IMR-90 (cell line): ENCODE results near the gene PLAC9. TPM values are rescaled to one million over a fixed set of nuclear protein-coding genes. Genes with fewer than 3 reads are reported as not detected.

Experiments
- ATAC-seq: fragments of 200-7000 bp; cut with Tn5 transposase; 2 replicates; pipeline ENCODE4 v1.9.1; 2020; ENCODE audit warnings: low read depth, mild to moderate bottlenecking, moderate library complexity
- BruUV-seq: library from RNA; stranded (reverse); fragments of 400-500 nt; replicated peaks from 2 replicates; lab custom pipeline; 2021; lab: Mats Ljungman, UMichigan
- CTCF ChIA-PET: fragments of 300-600 bp; formaldehyde crosslinking; extraction: SDS; loops from one replicate; lab custom pipeline; 2021; ENCODE audit warnings: antibody characterized with exemption; lab: Yijun Ruan, JAX
- POLR2A ChIA-PET: fragments of 300-600 bp; sonication (Branson Sonifier 250); formaldehyde crosslinking; loops from one replicate; lab custom pipeline; 2022; ENCODE audit warnings: antibody characterized with exemption; ENCODE audit not compliant: unreplicated experiment; lab: Charles Lee
- DNase-seq: peaks from one replicate; pipeline ENCODE4 v3.0.0; 2013
- H2AFZ ChIP-seq: replicated peaks from 2 replicates; pipeline ENCODE3; 2013; ENCODE audit warnings: low read length, mild to moderate bottlenecking; ENCODE audit not compliant: poor library complexity
- H2AK5ac ChIP-seq: 2 replicates; pipeline ENCODE4 v1.6.1; 2013; ENCODE audit warnings: low read depth, low read length, inconsistent platforms
- H2AK9ac ChIP-seq: replicated peaks from 2 replicates; pipeline ENCODE3; 2013; ENCODE audit warnings: mild to moderate bottlenecking, low read depth, low read length, moderate library complexity; ENCODE audit not compliant: poor library complexity
- H2BK120ac ChIP-seq: 2 replicates; pipeline ENCODE4 v1.6.1; 2013; ENCODE audit warnings: low read depth, low read length, inconsistent platforms
- H2BK15ac ChIP-seq: 3 replicates; pipeline ENCODE4 v1.6.1; 2013; ENCODE audit warnings: low read depth, low read length, inconsistent platforms
- H2BK20ac ChIP-seq: 2 replicates; pipeline ENCODE4 v1.6.1; 2013; ENCODE audit warnings: low read depth, mild to moderate bottlenecking, inconsistent platforms, low read length, moderate library complexity
- H2BK5ac ChIP-seq: 2 replicates; pipeline ENCODE4 v1.6.1; 2013; ENCODE audit warnings: mild to moderate bottlenecking, low read depth, low read length, inconsistent platforms; ENCODE audit not compliant: poor library complexity, severe bottlenecking
- H3K14ac ChIP-seq: replicated peaks from 2 replicates; pipeline ENCODE4 v1.6.1; 2013; ENCODE audit warnings: low read depth, low read length, inconsistent platforms
- H3K18ac ChIP-seq: 2 replicates; pipeline ENCODE4 v1.6.1; 2013; ENCODE audit warnings: low read depth, low read length, control low read depth
- H3K23ac ChIP-seq: 2 replicates; pipeline ENCODE4 v1.6.1; 2013; ENCODE audit warnings: low read depth, low read length, inconsistent platforms
- H3K27ac ChIP-seq: 2 replicates; pipeline ENCODE4 v1.5.1; 2013; ENCODE audit warnings: mild to moderate bottlenecking, control low read depth, low read length; ENCODE audit not compliant: insufficient read depth
- H3K27me3 ChIP-seq: 2 replicates; pipeline ENCODE4 v1.6.1; 2013; ENCODE audit warnings: low read length; ENCODE audit not compliant: control insufficient read depth, insufficient read depth
- H3K36me3 ChIP-seq: 2 replicates; pipeline ENCODE4 v1.6.1; 2013; ENCODE audit warnings: low read length, mixed read lengths; ENCODE audit not compliant: control insufficient read depth, insufficient read depth
- H3K4ac ChIP-seq: 2 replicates; pipeline ENCODE4 v1.6.1; 2013; ENCODE audit warnings: low read depth, low read length, inconsistent platforms
- H3K4me1 ChIP-seq: 2 replicates; pipeline ENCODE4 v1.6.1; 2013; ENCODE audit warnings: low read length, mixed read lengths; ENCODE audit not compliant: control insufficient read depth, insufficient read depth
- H3K4me2 ChIP-seq: 2 replicates; pipeline ENCODE4 v1.6.1; 2013; ENCODE audit warnings: low read depth, mild to moderate bottlenecking, control low read depth, low read length, moderate library complexity
- H3K4me3 ChIP-seq: 2 replicates; pipeline ENCODE4 v1.5.1; 2013; ENCODE audit warnings: low read depth, mild to moderate bottlenecking, control low read depth, low read length, moderate library complexity; ENCODE audit not compliant: insufficient read depth
- H3K56ac ChIP-seq: 2 replicates; pipeline ENCODE4 v1.6.1; 2013; ENCODE audit warnings: low read length, inconsistent platforms; ENCODE audit not compliant: insufficient read depth; ENCODE audit errors: extremely low read depth
- H3K79me1 ChIP-seq, 2 experiments: 2 replicates each; pipeline ENCODE4 v1.6.1; 2013; ENCODE audit warnings: low read length in 2 of 2, inconsistent platforms in 1 of 2, low read depth in 1 of 2
- H3K9ac ChIP-seq: 2 replicates; pipeline ENCODE4 v1.6.1; 2013; ENCODE audit warnings: low read depth, low read length, control low read depth
- H3K9me1 ChIP-seq: 2 replicates; pipeline ENCODE4 v1.6.1; 2013; ENCODE audit warnings: low read length, inconsistent platforms; ENCODE audit not compliant: insufficient read depth
- H3K9me3 ChIP-seq: 2 replicates; pipeline ENCODE4 v1.6.1; 2013; ENCODE audit warnings: low read length; ENCODE audit not compliant: control insufficient read depth, insufficient read depth
- H4K20me1 ChIP-seq: 2 replicates; pipeline ENCODE4 v1.6.1; 2013; ENCODE audit warnings: low read length, inconsistent platforms; ENCODE audit not compliant: insufficient read depth
- H4K5ac ChIP-seq: 2 replicates; pipeline ENCODE4 v1.6.1; 2013; ENCODE audit warnings: mild to moderate bottlenecking, low read depth, low read length, control low read depth
- H4K8ac ChIP-seq, 2 experiments: 2 replicates each; pipeline ENCODE4 v1.6.1; 2013; ENCODE audit warnings: low read depth in 2 of 2, low read length in 2 of 2, control low read depth in 1 of 2, inconsistent platforms in 1 of 2
- H4K91ac ChIP-seq: 2 replicates; pipeline ENCODE4 v1.6.1; 2013; ENCODE audit warnings: low read depth, low read length, inconsistent platforms; ENCODE audit not compliant: insufficient read depth
- BHLHE40 ChIP-seq: fragments of 150-350 bp; IDR thresholded peaks from 2 replicates; pipeline ENCODE4 v1.6.1; 2016; ENCODE audit warnings: mild to moderate bottlenecking, low read depth, low read length
- FOS ChIP-seq: fragments of 150-350 bp; IDR thresholded peaks from 2 replicates; pipeline ENCODE4 v1.6.1; 2016; ENCODE audit warnings: low read depth, low read length
- RAD21 ChIP-seq: IDR thresholded peaks from 2 replicates; pipeline ENCODE4 v1.6.1; 2012; ENCODE audit warnings: low read length, improper control_type of control experiment
- RCOR1 ChIP-seq: IDR thresholded peaks from 2 replicates; pipeline ENCODE4 v1.6.1; 2012; ENCODE audit warnings: mild to moderate bottlenecking, low read length, improper control_type of control experiment; ENCODE audit not compliant: insufficient replicate concordance
- WGBS, 2 experiments: methylation state at CpG; one replicate each; pipeline versions ENCODE4 v1.1.5 to v1.1.7; 2013; ENCODE audit warnings: missing lambda C conversion rate in 2 of 2; ENCODE audit not compliant: insufficient read length in 1 of 2; ENCODE audit errors: extremely low coverage in 2 of 2; 5-methylcytosine and 5-hydroxymethylcytosine counted together
- dilution Hi-C: fragments of 300-500 bp; cut with HindIII; formaldehyde crosslinking; loops from one replicate; pipeline ENCODE4 v1.14.3; 2018; ENCODE audit warnings: low sequenced_read_pairs; ENCODE audit not compliant: unreplicated experiment
- in situ Hi-C: fragments of 300-500 bp; cut with MboI; formaldehyde crosslinking; loops from 3 replicates; pipeline ENCODE4 v1.14.3; 2019; ENCODE audit warnings: low sequenced_read_pairs, inconsistent platforms, mixed read lengths
- intact Hi-C: fragments of 100-400 bp; cut with micrococcal nuclease; formaldehyde crosslinking; loops from 2 replicates; pipeline ENCODE4 v1.10.0; 2022
- polyA plus RNA-seq, 3 experiments: library from polyadenylated mRNA; depleted of rRNA; stranded (reverse); fragments of >200 nt; gene quantifications; 2 replicates each; pipeline ENCODE4 v1.2.3, GENCODE V29; 2012; ENCODE audit warnings: low replicate concordance in 1 of 3
- total RNA-seq: library from RNA; depleted of rRNA; stranded (reverse); fragments of >200 nt; gene quantifications from 2 replicates; pipeline ENCODE4 v1.2.3, GENCODE V29; 2012

PLAC9 gene
- total and polyA plus RNA-seq, 2 of the 4 experiments (the other 2 are of a cell fraction) = 1.6 to 12.2 TPM

- peak overlapping the region; percentile 73 for H3K4ac ChIP-seq
- dilution Hi-C loops = no loop called here
- peak overlapping the region; percentile 65 for H4K91ac ChIP-seq
- H2AFZ ChIP-seq = peak overlapping the region; percentile 23
- H2BK5ac ChIP-seq = peak overlapping the region; percentile 62
- POLR2A ChIA-PET = no interaction called here
- peaks cover 20 to 92% of the 10 kb centered on the region in 2 experiments for H3K79me1 ChIP-seq
- WGBS, 2 experiments = 85% methylated on average over 4 of the region's 8 CpGs; no CpG with 5 or more reads in 1 of the 2 experiments
- H3K23ac ChIP-seq = peak overlapping the region; percentile 32; the same call in 1 of the 2 replicates
- peak overlapping the region; percentile 46 for H3K27ac ChIP-seq
- H2BK15ac ChIP-seq = peak overlapping the region; percentile 78; the same call in 1 of the 3 replicates
- H3K56ac ChIP-seq = no peak overlapping the region; the same call in 1 of the 2 replicates
- peak overlapping the region; percentile 1 for H2AK9ac ChIP-seq
- H2BK120ac ChIP-seq = peak overlapping the region; percentile 83
- H3K36me3 ChIP-seq = peaks cover 58% of the 10 kb centered on the region
- H3K14ac ChIP-seq = peak overlapping the region; percentile 67
- peaks cover 42% of the 10 kb centered on the region for H3K4me1 ChIP-seq
- H3K9me1 ChIP-seq = peaks cover 45% of the 10 kb centered on the region
- no peaks in the 10 kb centered on the region for H3K9me3 ChIP-seq
- peak overlapping the region; percentile 96 for H2AK5ac ChIP-seq
- peak overlapping the region in 1 of 2 experiments; percentile 68; a peak in 2 of 4 replicates for H4K8ac ChIP-seq
- peaks cover 5% of the 10 kb centered on the region for H4K20me1 ChIP-seq
- CTCF ChIA-PET = no interaction called here
- intact Hi-C loops = no loop called here
- no peak overlapping the region for H4K5ac ChIP-seq
- no peak overlapping the region for H3K18ac ChIP-seq
- H3K27me3 ChIP-seq = no peaks in the 10 kb centered on the region
- no TSS peak for BruUV-seq
- in situ Hi-C loops = loop anchor here (25.0 kb wide), 1 partner anchor 298 kb away; the partner anchor contains the start of gene TSPAN14
- peak overlapping the region; percentile 70 for H2BK20ac ChIP-seq
- H3K9ac ChIP-seq = no peak overlapping the region
- H3K4me2 ChIP-seq = peak overlapping the region; percentile 14; the same call in 1 of the 2 replicates
- H3K4me3 ChIP-seq = no peak overlapping the region
- peak; percentile 71 for ATAC-seq
- TF ChIP-seq RAD21 = no peak; the same call in 1 of the 2 replicates
- TF ChIP-seq FOS = peak; percentile 65
- TF ChIP-seq RCOR1 = peak; percentile 94
- TF ChIP-seq BHLHE40 = peak; percentile 36; the same call in 1 of the 2 replicates
- DNase-seq = peak; percentile 90
Observed at GRCh38 chr10:80163741-80164341, 31.3 kb downstream of the PLAC9 start.
